ENCODE measurements around the gene EMD.

Gene EMD

GRCh38 chrX:154355776-154356140 is 23.3 kb upstream of the EMD start:
- no peak for DNase-seq

DNA sequence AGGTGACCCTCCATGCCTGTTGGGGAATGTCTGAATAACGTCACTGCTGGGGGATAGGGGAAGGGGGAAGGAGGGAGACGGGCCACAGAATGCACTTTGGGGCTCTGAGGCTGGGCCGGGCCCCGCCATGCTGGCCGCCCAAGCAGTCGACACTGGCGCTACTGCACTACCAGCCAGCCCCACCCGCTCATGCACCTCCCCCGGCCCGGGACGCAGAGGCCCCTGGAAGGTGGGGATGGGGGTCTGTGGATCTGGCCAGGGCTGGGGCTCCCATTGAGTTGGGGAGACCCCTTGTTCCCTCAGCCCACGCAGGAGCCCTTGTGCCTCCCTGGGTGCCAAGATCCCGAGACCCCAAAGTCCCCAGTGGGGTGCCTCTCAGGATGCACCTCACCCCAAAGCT is 22.5 kb upstream of the EMD start:
- DNase-seq: no peak

DNA sequence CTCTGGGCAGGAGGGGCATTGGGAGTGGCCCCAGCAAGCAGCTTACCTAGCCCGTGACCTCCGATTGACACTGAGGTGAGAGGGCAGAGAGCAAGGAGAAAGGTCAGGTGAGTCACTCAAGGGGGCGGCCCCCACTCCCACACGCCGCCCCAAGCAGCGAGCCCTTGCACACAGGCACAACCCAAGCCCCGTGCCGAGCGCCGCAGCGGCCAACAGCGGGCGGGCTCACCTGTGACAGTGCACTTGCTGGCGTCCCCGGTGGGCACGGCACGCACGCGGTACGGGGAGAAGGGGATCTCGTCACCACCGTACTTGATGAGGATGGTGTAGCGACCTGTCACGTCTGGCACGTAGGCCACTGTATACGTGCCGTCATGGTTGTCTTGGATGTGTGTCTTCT is 21.9 kb upstream of the EMD start:
- DNase-seq: no peak

GRCh38 chrX:154358011-154358410 is 21.1 kb upstream of the EMD start:
- DNase-seq: no peak

GRCh38 chrX:154358829-154359228 is 20.3 kb upstream of the EMD start:
- DNase-seq: no peak

DNA sequence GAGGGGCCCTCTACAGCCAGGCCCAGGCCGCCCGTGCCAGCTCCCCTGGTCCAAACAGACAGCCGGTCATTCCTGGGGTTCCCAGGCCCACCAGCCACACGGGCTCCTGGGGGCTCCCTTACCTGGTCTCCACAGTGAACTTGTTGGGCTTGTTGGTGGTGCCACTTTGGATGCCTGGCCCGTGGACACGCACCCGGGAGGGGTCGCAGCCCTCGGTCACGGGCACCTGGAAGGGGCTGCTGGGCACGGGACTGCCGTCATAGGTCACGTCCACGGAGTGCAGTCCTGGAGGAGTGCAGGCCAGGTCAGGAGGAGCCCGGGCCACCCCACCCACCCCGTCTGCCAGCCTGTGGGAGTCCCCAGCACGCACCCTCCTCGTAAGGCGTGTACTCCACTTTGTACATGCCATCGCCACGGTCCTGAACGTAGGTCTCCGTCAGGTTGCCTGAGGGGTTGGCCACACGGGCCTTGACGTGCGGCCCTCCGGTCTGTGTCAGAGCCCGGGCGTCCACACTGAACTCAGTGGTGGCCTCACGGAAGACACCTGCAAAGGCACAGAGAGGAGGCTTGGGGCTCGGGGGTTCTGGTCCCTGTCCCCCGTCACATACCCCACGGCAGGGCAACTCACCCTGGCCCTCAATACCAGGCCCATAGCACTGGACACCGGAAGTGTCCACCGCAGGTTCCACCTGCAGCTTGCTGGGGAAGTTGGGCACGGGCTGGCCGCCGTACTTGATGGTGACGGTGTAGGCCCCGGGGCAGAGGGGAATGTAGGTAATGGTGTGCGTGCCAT is 19.5 kb upstream of the EMD start:
- DNase-seq: no peak

DNA sequence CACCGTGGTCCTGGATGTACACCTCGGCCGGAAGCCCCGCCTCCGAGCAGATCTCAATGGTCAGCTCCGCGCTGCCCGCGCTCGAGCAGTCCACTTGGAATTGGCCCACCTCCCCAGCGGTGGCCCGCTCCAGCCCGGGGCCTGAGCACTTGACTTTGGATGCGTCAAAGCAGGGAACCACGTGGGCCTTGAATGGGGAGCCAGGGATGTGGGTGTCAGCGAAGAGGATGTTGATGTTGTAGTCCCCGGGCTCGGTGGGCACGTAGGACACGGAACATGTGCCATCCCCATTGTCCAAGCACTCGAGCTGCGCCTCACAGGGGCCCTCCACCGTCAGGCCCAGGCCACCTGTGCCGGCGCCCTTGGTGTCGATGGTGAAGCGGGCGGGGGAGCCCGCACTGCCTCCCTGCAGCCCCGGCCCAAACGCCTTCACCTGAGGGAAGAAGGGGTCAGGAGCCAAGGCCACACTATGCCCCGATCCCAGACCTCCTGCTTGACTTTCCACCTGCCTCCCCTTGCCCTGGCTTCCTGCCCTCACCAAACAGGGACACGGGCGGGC is 18.9 kb upstream of the EMD start:
- DNase-seq: no peak

GRCh38 chrX:154362085-154362742 is 16.9 kb upstream of the EMD start:
- DNase-seq: no peak

- DNase-seq: no peak
These were observed 15.2 kb upstream of the EMD start for GRCh38 chrX:154363706-154364439.

- no peak for DNase-seq
These were observed 14.0 kb upstream of the EMD start for GRCh38 chrX:154365052-154365600.

DNA sequence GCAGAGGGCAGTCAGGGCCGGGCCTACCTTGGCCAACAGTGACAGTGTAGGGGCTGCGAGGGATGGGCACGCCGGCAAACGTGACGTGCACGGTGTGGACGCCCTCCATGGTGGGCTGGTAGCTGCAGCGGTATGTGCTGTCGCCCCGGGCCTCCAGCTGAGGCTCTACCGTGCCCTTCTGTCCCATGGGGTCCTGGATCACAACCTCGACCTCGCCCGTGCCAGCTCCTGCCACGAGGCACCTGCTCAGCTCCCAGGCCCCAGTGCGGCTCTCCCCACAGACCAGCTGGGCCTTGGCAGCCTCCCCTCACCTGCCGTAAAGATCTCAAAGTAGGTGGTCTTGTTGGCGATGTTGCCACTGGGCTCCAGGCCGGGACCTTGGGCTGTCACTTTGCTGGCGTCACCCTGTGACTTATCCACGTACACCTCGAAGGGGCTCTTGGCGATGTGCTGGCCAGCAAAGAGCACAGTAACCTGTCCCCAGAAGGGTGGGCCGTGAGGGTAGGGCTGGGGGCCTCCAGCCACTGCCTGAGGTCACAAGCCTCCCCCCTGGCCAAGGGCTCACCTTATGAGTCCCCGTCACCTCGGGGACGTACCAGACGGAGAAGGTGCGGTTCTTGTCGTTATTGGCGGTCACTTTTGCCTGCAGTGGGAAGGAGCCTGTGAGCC is 13.0 kb upstream of the EMD start:
- no peak for DNase-seq

- DNase-seq: no peak
These were observed 12.4 kb upstream of the EMD start for GRCh38 chrX:154366666-154367055.

GRCh38 chrX:154367474-154368308 is 11.4 kb upstream of the EMD start:
- DNase-seq: no peak

GRCh38 chrX:154368630-154369448 is 10.3 kb upstream of the EMD start:
- peak; percentile 40 for DNase-seq

DNA sequence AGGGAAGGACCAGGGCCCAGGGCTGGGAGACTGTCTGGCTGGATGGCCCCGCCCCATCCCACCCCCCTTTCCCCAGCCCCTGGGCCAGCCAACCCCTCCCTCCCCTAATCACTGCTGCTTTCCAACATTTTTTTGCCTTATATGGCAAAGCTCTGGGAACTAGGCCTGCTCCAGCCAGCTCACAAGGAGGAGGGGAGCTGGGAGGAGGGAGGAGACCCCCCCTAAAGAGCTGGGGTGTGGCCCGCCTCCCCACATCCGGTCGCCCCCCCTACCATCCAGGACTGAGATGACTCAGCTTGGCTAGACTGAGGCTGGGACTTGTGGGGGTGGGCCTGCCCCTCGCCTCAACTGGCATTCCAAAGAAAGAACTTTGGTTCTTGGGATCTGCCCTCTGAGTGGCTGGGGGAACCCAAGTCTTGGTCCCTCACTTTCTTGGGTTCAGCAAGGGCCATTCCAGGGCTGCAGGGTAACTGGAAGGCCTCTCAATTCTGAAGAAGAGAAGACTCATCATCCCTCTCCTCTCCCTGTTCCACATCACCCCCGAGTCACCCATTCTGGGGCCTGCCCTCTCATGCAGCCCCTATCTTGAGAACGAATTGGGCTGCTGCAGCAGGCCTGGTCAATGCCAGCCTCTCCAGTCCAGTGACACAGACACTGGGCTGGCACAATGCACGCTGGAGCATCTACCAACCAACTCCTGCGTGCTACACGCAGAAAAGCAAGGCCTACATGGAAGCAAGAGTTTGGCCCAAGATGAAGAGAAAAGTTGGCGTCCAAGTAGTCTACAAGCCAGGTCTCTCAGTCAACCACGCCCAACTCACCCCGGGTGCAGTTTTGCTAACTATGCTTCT is 9.4 kb upstream of the EMD start:
- DNase-seq: peak; percentile 78

- no peak for DNase-seq
These were observed 8.6 kb upstream of the EMD start for GRCh38 chrX:154370300-154371016.

GRCh38 chrX:154371017-154371788 is 7.9 kb upstream of the EMD start:
- peak; percentile 66 for DNase-seq

- DNase-seq: no peak
These were observed 7.2 kb upstream of the EMD start for GRCh38 chrX:154371789-154372300.
